HL-60 (cell line): ENCODE measurements around the gene POMT2.

Source experiments
- GABPA ChIP-seq: IDR thresholded peaks from 2 replicates; pipeline ENCODE4 v1.6.1; 2012; ENCODE audit warnings: low read depth
- POLR2AphosphoS5 ChIP-seq: IDR thresholded peaks from 2 replicates; pipeline ENCODE4 v1.6.1; 2012; ENCODE audit warnings: low read depth
- TF ChIP-seq, protein P1 (sequence below): IDR thresholded peaks from one replicate; pipeline ENCODE4 v1.5.1; 2011; ENCODE audit warnings: low read length, control low read depth, inconsistent platforms; ENCODE audit not compliant: insufficient read depth

- TF ChIP-seq, protein P1, sequence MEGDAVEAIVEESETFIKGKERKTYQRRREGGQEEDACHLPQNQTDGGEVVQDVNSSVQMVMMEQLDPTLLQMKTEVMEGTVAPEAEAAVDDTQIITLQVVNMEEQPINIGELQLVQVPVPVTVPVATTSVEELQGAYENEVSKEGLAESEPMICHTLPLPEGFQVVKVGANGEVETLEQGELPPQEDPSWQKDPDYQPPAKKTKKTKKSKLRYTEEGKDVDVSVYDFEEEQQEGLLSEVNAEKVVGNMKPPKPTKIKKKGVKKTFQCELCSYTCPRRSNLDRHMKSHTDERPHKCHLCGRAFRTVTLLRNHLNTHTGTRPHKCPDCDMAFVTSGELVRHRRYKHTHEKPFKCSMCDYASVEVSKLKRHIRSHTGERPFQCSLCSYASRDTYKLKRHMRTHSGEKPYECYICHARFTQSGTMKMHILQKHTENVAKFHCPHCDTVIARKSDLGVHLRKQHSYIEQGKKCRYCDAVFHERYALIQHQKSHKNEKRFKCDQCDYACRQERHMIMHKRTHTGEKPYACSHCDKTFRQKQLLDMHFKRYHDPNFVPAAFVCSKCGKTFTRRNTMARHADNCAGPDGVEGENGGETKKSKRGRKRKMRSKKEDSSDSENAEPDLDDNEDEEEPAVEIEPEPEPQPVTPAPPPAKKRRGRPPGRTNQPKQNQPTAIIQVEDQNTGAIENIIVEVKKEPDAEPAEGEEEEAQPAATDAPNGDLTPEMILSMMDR: no peak
- TF ChIP-seq GABPA (no peak), POLR2AphosphoS5 (no peak)
Observed at GRCh38 chr14:77265561-77266335, 54.9 kb downstream of the POMT2 start.
